GM19372 (cell line): ENCODE results near the gene SRP19.
"Not testable (repeated sequence)": the region's sequence is repeated elsewhere in the genome, so short reads cannot be mapped to it uniquely, and the experiment has no call there.

Experiments used
- ATAC-seq: cut with Tn5 transposase; IDR thresholded peaks from one replicate; pipeline ENCODE4 v1.9.1; 2021; ENCODE audit warnings: mild to moderate bottlenecking, low read depth, moderate library complexity; ENCODE audit not compliant: unreplicated experiment

SRP19 gene

GRCh38 chr5:112869948-112870347 is 8.9 kb downstream of the SRP19 start:
- ATAC-seq, result no peak

DNA sequence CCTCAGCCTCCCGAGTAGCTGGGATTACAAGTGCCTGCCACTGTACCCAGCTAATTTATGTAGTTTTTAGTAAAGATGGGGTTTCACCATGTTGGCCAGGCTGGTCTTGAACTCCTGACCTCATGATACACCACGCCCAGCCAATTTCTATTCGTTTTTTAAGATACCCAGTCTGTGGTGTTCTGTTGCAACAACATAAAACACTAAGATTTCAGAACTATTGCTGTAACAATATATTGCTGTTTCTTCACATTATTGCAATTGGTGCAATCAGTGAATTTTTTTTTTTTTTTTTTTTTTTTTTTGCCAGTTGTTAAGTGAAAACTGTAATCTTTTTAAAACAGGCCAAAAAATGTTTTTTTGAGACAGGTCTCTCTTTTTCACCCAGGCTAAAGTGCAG is 9.9 kb downstream of the SRP19 start:
- ATAC-seq, result no peak

- ATAC-seq, result no peak
These were observed 15.3 kb downstream of the SRP19 start for GRCh38 chr5:112876362-112876761.

GRCh38 chr5:112878101-112878500 is 17.0 kb downstream of the SRP19 start:
- ATAC-seq, result no peak

DNA sequence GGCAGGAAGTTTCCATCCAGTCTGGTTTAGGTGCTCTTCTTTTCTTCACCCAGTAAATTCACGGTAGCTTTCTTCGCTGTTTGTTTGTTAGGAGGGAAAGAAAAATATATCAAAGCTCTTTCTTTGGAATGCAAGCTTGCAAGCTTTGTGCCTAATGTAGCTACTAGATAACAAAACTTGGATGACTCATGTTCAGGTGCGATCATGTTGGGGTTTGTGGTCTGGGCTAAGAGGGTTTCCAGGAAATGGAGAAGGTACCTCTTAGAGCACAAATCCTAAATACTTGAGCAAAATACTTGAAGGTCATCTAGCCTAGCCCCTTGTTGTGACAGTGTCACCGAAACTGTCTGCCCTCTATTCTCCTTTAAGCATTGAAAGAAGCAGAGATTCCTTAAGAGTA is 17.7 kb downstream of the SRP19 start:
- ATAC-seq, result no peak

- ATAC-seq, result no peak
These were observed 19.3 kb downstream of the SRP19 start for GRCh38 chr5:112880219-112880964.

DNA sequence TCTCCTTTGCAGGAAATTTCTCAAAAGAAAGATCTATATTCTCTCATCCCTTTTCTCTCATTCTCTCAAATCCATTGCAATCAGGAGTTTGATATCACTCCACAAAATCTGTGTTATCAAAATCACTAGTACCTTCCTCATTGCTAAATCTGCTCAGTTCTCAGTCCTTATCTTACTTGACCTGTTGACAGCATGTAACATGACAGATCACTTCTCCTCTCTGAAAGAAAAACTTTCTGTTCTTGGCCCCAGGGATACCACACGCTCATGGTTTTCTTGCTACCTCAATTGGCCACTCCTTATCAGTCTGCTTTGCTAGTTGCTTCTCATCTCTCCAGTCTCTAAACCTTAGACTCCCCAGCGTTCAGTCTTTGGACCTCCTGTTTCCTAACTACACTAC is 22.1 kb downstream of the SRP19 start:
- ATAC-seq, result no peak

- no peak for ATAC-seq
These were observed 23.9 kb downstream of the SRP19 start for GRCh38 chr5:112885001-112885400.

GRCh38 chr5:112886975-112887374 is 25.9 kb downstream of the SRP19 start:
- no peak for ATAC-seq

DNA sequence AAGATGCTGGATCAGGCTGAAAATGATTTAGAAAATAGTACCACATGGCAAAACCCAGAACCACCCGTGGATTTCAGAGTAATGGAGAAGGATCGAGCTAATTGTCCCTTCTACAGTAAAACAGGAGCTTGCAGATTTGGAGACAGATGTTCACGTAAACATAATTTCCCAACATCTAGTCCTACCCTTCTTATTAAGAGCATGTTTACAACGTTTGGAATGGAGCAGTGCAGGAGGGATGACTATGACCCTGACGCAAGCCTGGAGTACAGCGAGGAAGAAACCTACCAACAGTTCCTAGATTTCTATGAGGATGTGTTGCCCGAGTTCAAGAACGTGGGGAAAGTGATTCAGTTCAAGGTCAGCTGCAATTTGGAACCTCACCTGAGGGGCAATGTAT is 31.0 kb downstream of the SRP19 start:
- not testable (repeated sequence) for ATAC-seq

DNA sequence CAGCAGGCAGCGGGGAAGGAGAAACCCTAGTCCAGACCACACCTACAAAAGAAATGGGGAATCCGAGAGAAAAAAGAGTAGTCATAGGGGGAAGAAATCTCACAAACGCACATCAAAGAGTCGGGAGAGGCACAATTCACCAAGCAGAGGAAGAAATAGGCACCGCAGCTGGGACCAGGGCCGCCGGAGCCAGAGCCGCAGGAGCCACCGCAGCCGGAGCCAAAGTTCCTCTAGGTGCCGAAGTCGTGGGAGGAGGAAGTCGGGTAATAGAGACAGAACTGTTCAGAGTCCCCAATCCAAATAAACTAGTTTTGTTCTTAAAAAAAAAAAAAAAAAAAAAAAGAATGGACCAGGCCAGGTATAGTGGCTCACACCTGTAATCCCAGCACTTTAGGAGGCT is 31.7 kb downstream of the SRP19 start:
- no peak for ATAC-seq

GRCh38 chr5:112895682-112896081 is 34.6 kb downstream of the SRP19 start:
- ATAC-seq, result no peak

DNA sequence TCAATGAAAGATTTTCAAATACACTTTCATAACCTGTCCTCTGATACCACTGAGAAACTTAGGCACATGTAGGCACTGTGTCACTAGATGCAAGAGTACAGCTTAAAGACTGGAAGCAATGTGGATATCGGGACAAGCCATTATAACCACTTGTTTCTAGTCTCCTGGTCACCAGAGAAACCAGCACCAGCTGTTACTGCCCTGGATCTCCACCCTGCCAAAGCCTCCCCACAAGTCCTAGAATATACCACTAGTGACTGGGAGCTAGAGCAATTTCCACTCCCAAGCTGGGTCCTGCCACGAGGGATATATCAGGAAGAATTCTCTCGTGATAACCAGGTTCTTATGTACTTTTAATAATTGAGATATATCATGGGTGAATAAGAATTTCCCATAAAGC is 41.5 kb downstream of the SRP19 start:
- no peak for ATAC-seq

DNA sequence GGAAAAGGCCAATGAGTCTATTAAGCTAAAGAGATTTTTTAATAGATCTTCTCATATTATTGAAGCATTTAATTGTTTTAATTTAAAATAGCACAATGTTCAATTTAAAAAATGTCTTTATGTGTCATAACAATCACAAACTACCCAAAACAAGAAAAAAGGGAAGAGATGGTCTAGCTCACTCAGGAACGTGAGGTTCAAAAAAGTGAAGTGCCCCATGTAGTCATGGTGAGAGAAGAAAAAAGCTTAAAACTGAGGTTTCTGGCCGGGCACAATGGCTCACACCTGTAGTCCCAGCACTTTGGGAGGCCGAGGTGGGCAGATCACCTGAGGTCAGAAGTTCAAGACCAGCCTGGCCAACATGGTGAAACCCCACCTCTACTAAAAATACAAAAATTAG is 43.9 kb downstream of the SRP19 start:
- not testable (repeated sequence) for ATAC-seq

- ATAC-seq, result no peak
These were observed 45.5 kb downstream of the SRP19 start for GRCh38 chr5:112906637-112907036.

DNA sequence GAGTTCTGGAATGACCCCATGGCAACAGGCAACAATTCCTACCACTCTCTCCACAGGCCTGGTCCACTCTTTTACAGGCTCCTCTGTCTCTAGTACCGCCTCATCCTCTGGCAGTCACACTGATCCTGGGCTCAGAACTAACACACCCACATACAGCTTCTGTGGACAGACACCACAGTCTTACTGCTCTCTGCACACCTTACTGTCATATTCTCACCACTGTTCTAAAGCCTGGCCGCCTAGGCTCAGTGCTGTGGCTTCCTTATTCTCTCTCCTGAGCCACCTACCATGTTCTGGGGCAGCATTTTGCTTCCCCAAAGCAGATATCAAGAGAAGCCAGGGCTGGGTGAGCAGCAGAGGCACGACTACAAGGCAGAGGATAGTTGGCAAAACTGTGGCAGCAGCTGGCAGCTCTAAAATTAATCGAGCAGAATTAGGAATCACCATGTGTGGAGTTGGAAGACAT is 46.1 kb downstream of the SRP19 start:
- no peak for ATAC-seq

GRCh38 chr5:112908854-112909253 is 47.8 kb downstream of the SRP19 start:
- no peak for ATAC-seq

DNA sequence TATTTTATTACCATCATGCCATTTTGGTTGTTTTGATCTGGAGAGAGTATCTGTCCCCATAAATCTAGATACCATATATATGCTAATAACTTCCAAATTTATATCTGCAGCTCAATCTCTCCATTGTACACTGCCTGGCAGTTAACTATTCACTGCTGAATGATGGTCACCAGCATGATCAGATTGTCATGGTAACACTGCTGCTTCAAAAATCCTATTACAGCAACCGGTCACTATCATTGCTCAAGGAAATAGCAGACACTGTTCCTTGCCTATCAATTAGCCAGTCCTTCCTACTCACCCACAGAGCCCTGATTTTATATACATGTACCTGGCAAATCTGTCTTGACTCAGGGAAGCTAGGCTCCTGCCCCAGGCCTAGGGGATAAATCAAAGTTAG is 49.4 kb downstream of the SRP19 start:
- ATAC-seq, result no peak

DNA sequence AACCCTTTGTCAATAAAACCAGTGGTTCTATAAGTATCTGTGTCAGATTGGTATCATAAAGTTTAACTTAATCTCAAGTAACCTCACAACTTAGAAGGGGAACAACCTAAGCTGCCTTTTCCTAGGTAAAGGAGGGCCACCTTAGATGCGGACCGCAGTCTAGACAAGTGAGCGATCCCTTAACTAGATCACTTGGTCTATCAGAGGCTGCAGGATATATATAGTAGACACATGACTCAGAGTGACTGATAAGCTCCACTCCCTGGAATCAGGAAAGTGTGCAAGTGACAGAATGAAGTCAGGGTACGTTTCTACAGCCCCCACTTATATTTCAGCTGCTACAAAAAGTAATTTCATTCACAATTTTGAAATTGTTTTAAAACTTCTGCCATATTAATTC is 53.5 kb downstream of the SRP19 start:
- ATAC-seq, result no peak

DNA sequence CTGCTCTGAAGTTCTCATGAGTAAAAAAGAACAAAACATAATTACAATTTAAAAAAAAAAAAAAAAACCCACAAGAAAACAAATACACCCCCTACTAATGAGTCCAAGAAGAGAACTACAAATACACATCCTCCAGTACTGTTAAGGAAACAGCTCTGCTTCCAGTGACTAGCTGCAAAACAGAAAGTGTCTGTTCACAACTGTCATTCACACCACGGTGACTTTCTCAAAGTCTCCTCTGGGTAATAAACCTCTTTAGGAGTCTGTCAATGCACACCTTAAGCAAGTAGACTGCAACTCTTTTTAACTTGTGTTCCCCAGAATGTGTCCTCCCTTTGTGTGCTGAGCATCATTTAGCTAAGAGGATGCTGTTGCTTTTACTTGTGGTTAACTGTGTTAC is 54.7 kb downstream of the SRP19 start:
- ATAC-seq, result peak; percentile 54

DNA sequence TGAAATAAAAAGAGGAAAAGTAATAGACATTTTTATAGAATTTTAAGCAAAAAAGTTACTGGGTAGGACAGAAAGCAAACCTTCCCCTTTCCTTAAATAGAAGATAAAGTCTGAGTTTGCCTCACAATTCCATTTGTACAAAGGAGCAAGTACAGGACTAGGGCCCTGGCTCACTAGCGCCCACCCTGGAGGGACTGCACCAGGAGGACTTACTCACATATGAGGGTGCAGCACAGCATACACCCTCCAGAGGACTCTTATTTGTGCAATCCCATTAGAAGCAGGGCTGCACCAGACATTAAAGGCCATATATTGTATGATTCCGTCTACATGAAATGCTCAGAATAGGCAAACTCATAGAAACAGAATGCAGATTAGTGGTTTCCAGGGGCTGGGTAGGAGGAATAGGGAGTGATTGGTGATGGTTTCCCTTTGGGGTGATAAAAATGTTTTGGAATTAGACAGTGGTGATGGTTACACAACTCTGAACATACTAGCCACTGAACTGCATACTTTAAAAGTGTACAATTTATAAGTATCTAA is 56.4 kb downstream of the SRP19 start:
- no peak for ATAC-seq

GRCh38 chr5:112918136-112918535 is 57.0 kb downstream of the SRP19 start:
- ATAC-seq, result no peak
